Measurements from ENCODE around the gene WDR18. TPM values are rescaled to one million over a fixed set of nuclear protein-coding genes. Genes with fewer than 3 reads are reported as not detected.

Gene WDR18
- total RNA-seq, 1 experiment from 2014 or later: 94.7 TPM

GRCh38 chr19:934865-935479, 49.2 kb upstream of the WDR18 start:
- Histone ChIP-seq H3K4me2 (ENCODE audit: insufficient read depth, insufficient read length, low read length) (no peak overlapping the region), H4K91ac (ENCODE audit: insufficient read length, low read depth, low read length) (no peak overlapping the region), H3K56ac (ENCODE audit: insufficient read length, low read depth, low read length) (no peak overlapping the region), H3K27ac (ENCODE audit: insufficient read length, low read depth, low read length) (no peak overlapping the region), H3K23me2 (ENCODE audit: insufficient read length, low read depth, low read length, poor library complexity, severe bottlenecking) (no peaks in the 10 kb centered on the region), H4K20me1 (ENCODE audit: control insufficient read depth, insufficient read depth, insufficient read length) (no peaks in the 10 kb centered on the region), H2AFZ (ENCODE audit: low read length) (no peak overlapping the region), H2BK5ac (ENCODE audit: insufficient read length, low read length) (no peak overlapping the region), H3K79me1 (ENCODE audit: insufficient read depth, low read depth, low read length, poor library complexity, severe bottlenecking) (peaks cover 2% of the 10 kb centered on the region), H3T11ph (ENCODE audit: low read length) (no peak overlapping the region), H3K79me2 (ENCODE audit: insufficient read depth, low read length) (peaks cover 10% of the 10 kb centered on the region; the same call in 1 of the 2 replicates), H3K14ac (ENCODE audit: insufficient read depth, low read length) (no peak overlapping the region), H2BK20ac (ENCODE audit: low read depth, low read length, poor library complexity, severe bottlenecking) (no peak overlapping the region), H3K27me3 (ENCODE audit: insufficient read depth, low read length) (no peaks in the 10 kb centered on the region), H3K18ac (ENCODE audit: insufficient read length, low read depth, low read length) (no peak overlapping the region), H4K8ac (replicated peaks; ENCODE audit: insufficient read length, low read depth, low read length) (no peak overlapping the region), H3K23ac (ENCODE audit: insufficient read length, low read depth, low read length) (no peak overlapping the region), H2AK5ac (ENCODE audit: insufficient read length, low read length) (no peak overlapping the region), H3K9me3 (ENCODE audit: control insufficient read depth, low read depth, low read length) (no peaks in the 10 kb centered on the region), H4K5ac (ENCODE audit: insufficient read length, low read depth, low read length) (no peak overlapping the region), H3K4ac (ENCODE audit: low read depth, low read length) (no peak overlapping the region), H2BK15ac (ENCODE audit: low read depth, low read length) (no peak overlapping the region; the same call in 1 of the 2 replicates), H2BK12ac (ENCODE audit: insufficient read length, low read depth, low read length) (no peak overlapping the region), H2BK120ac (ENCODE audit: low read depth, low read length, poor library complexity, severe bottlenecking) (no peak overlapping the region), H3K4me1 (ENCODE audit: insufficient read depth, low read length) (no peaks in the 10 kb centered on the region), H3K9ac (ENCODE audit: extremely low read depth, insufficient read length, low read length) (no peak overlapping the region)
- no CpG with 5 or more reads among the region's 31 CpGs for WGBS (ENCODE audit: extremely low coverage, insufficient read length, low lambda C conversion rate)
- H3K4me1 Mint-ChIP-seq: peaks cover 8 to 11% of the 10 kb centered on the region in 2 experiments; a peak in 2 of 4 replicates
- DNase-seq: no peak
- no peak for TF ChIP-seq CTCF (conservative IDR thresholded peaks at IDR 0.05)
- H3K36me3 Mint-ChIP-seq (ENCODE audit: insufficient read depth in 1 of 3, low read depth in 3 of 3): peaks cover 10 to 56% (median 42%) of the 10 kb centered on the region in 3 experiments; a peak in 6 of 7 replicates
- no peak overlapping the region for H3K4me3 Mint-ChIP-seq
- H3K27ac Mint-ChIP-seq: no peak overlapping the region; a peak in 1 of 7 replicates
- no peaks in the 10 kb centered on the region for H3K9me3 Mint-ChIP-seq
- no peaks in the 10 kb centered on the region for H3K27me3 Mint-ChIP-seq (ENCODE audit: low read depth)

Measured in H9 (cell line).